IMR-90 (cell line): ENCODE results near the gene S100A2.

Source experiments
- POLR2A ChIP-seq: IDR thresholded peaks from 2 replicates; pipeline ENCODE4 v1.6.1; 2012; ENCODE audit warnings: mild to moderate bottlenecking, low read depth, low read length
- RAD21 ChIP-seq: IDR thresholded peaks from 2 replicates; pipeline ENCODE4 v1.6.1; 2012; ENCODE audit warnings: low read length, improper control_type of control experiment
- RCOR1 ChIP-seq: IDR thresholded peaks from 2 replicates; pipeline ENCODE4 v1.6.1; 2012; ENCODE audit warnings: mild to moderate bottlenecking, low read length, improper control_type of control experiment; ENCODE audit not compliant: insufficient replicate concordance
- SMC3 ChIP-seq: fragments of 150-350 bp; IDR thresholded peaks from 2 replicates; pipeline ENCODE4 v1.6.1; 2016; ENCODE audit warnings: low read depth, mild to moderate bottlenecking, antibody characterized with exemption, low read length, moderate library complexity
- TF ChIP-seq, protein P1 (sequence below): conservative IDR thresholded peaks from 2 replicates; pipeline ENCODE4 v1.5.1; 2012; ENCODE audit warnings: mild to moderate bottlenecking, low read depth, low read length, improper control_type of control experiment

GRCh38 chr1:153556348-153556747 is 9.3 kb downstream of the S100A2 start:
- TF ChIP-seq RAD21 = no peak
- TF ChIP-seq, protein P1, sequence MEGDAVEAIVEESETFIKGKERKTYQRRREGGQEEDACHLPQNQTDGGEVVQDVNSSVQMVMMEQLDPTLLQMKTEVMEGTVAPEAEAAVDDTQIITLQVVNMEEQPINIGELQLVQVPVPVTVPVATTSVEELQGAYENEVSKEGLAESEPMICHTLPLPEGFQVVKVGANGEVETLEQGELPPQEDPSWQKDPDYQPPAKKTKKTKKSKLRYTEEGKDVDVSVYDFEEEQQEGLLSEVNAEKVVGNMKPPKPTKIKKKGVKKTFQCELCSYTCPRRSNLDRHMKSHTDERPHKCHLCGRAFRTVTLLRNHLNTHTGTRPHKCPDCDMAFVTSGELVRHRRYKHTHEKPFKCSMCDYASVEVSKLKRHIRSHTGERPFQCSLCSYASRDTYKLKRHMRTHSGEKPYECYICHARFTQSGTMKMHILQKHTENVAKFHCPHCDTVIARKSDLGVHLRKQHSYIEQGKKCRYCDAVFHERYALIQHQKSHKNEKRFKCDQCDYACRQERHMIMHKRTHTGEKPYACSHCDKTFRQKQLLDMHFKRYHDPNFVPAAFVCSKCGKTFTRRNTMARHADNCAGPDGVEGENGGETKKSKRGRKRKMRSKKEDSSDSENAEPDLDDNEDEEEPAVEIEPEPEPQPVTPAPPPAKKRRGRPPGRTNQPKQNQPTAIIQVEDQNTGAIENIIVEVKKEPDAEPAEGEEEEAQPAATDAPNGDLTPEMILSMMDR = no peak
- TF ChIP-seq RCOR1 = no peak
- TF ChIP-seq SMC3 = no peak
- no peak for TF ChIP-seq POLR2A
